Natural killer cell (primary cell): Measurements from ENCODE around the gene CIZ1. TPM values are rescaled to one million over a fixed set of nuclear protein-coding genes. Genes with fewer than 3 reads are reported as not detected.
"Not testable (repeated sequence)": the region's sequence is repeated elsewhere in the genome, so short reads cannot be mapped to it uniquely, and the experiment has no call there.

Experiments used
- ATAC-seq, 3 donors: fragments of 150-1000 bp in 2 of 3; fragments of 200-7000 bp in 1 of 3; cut with Tn5 transposase; 1 replicate in 1 of 3; 2 replicates in 2 of 3; pipeline ENCODE4 v1.10.0; 2021; ENCODE audit warnings: mild to moderate bottlenecking in 2 of 3, moderate library complexity in 2 of 3
- DNase-seq, 2 donors: peaks; one replicate each; pipeline versions ENCODE4 v3.0.0 to v3.0.0-alpha.2; 2013 to 2021; ENCODE audit warnings: mixed read lengths in 1 of 2
- H3K27ac ChIP-seq: one replicate; pipeline ENCODE4 v1.5.1; 2013; ENCODE audit warnings: mild to moderate bottlenecking, low read length
- H3K27me3 ChIP-seq: one replicate; pipeline ENCODE4 v1.6.1; 2013; ENCODE audit warnings: low read length; ENCODE audit not compliant: control insufficient read depth, insufficient read depth
- H3K36me3 ChIP-seq: one replicate; pipeline ENCODE4 v1.6.1; 2013; ENCODE audit warnings: low read length; ENCODE audit not compliant: control insufficient read depth, insufficient read depth
- H3K4me1 ChIP-seq: one replicate; pipeline ENCODE4 v1.6.1; 2013; ENCODE audit warnings: low read length; ENCODE audit not compliant: control insufficient read depth, insufficient read depth
- H3K4me3 ChIP-seq: one replicate; pipeline ENCODE4 v1.5.1; 2013; ENCODE audit warnings: low read length
- H3K9me3 ChIP-seq: one replicate; pipeline ENCODE4 v1.6.1; 2013; ENCODE audit warnings: low read length; ENCODE audit not compliant: control insufficient read depth, insufficient read depth
- H3K27ac Mint-ChIP-seq, 2 donors: one replicate each; pipeline ENCODE4 v1.8.0; 2022; ENCODE audit warnings: mild to moderate bottlenecking in 2 of 2, mixed read lengths in 2 of 2, moderate library complexity in 1 of 2
- H3K27me3 Mint-ChIP-seq, 2 donors: one replicate each; pipeline ENCODE4 v1.8.0; 2022; ENCODE audit warnings: low read depth in 2 of 2, mixed read lengths in 2 of 2
- H3K36me3 Mint-ChIP-seq: one replicate; pipeline ENCODE4 v1.8.0; 2022; ENCODE audit warnings: mixed read lengths
- H3K4me1 Mint-ChIP-seq, 2 donors: one replicate each; pipeline ENCODE4 v1.8.0; 2022; ENCODE audit warnings: mixed read lengths in 2 of 2
- H3K4me3 Mint-ChIP-seq: one replicate; pipeline ENCODE4 v1.8.0; 2022; ENCODE audit warnings: mild to moderate bottlenecking, moderate library complexity, mixed read lengths
- H3K9me3 Mint-ChIP-seq, 2 donors: one replicate each; pipeline ENCODE4 v1.8.0; 2022; ENCODE audit warnings: mixed read lengths in 2 of 2
- CTCF ChIP-seq: fragments of 200-600 bp; IDR thresholded peaks from one replicate; pipeline ENCODE4 v1.8.0; 2022; ENCODE audit warnings: antibody characterized with exemption
- WGBS: methylation state at CpG from one replicate; pipeline ENCODE4 v1.1.7; 2013; ENCODE audit warnings: missing lambda C conversion rate; ENCODE audit not compliant: insufficient coverage; 5-methylcytosine and 5-hydroxymethylcytosine counted together
- intact Hi-C: fragments of 100-400 bp; cut with micrococcal nuclease; formaldehyde crosslinking; loops from one replicate; pipeline ENCODE4 v1.14.2; 2022
- total RNA-seq, 4 donors: library from RNA; stranded (reverse); fragments of 120-200 nt in 1 of 4; gene quantifications; one replicate each; pipeline versions ENCODE4 v1.2.3 to v1.2.4, GENCODE V29; 2013 to 2022

The CIZ1 gene
- total RNA-seq, 3 donors from 2014 or later (not counting 1 experiment from before 2014, with no cell fraction given): 152 to 165 (median 159) TPM

GRCh38 chr9:128231638-128232527 lies 40.5 kb upstream of the CIZ1 start:
- no peak for TF ChIP-seq CTCF
- 79% methylated on average over 16 of the region's 16 CpGs for WGBS
- H3K9me3 Mint-ChIP-seq: no peaks in the 10 kb centered on the region
- H3K36me3 Mint-ChIP-seq: no peaks in the 10 kb centered on the region
- no peak overlapping the region for H3K4me3 Mint-ChIP-seq
- no peaks in the 10 kb centered on the region for H3K36me3 ChIP-seq
- ATAC-seq (no peak), DNase-seq (no peak)
- intact Hi-C loops: no loop called here
- no peaks in the 10 kb centered on the region for H3K4me1 Mint-ChIP-seq
- H3K4me3 ChIP-seq: no peak overlapping the region
- peaks cover 0 to 3% of the 10 kb centered on the region in 2 donors for H3K27me3 Mint-ChIP-seq
- H3K27ac ChIP-seq: no peak overlapping the region
- no peaks in the 10 kb centered on the region for H3K4me1 ChIP-seq
- no peaks in the 10 kb centered on the region for H3K27me3 ChIP-seq
- H3K9me3 ChIP-seq: no peaks in the 10 kb centered on the region
- H3K27ac Mint-ChIP-seq: no peak overlapping the region

- H3K27ac ChIP-seq, intact Hi-C loops, H3K4me1 ChIP-seq, H3K4me3 Mint-ChIP-seq, H3K4me3 ChIP-seq, H3K36me3 ChIP-seq, ATAC-seq, H3K27me3 ChIP-seq, H3K36me3 Mint-ChIP-seq, H3K27ac Mint-ChIP-seq, H3K9me3 Mint-ChIP-seq, DNase-seq, H3K9me3 ChIP-seq, H3K27me3 Mint-ChIP-seq, H3K4me1 Mint-ChIP-seq: not testable (repeated sequence)
- WGBS: 95% methylated on average over 6 of the region's 7 CpGs
Measured at GRCh38 chr9:128230897-128231296, 39.5 kb upstream of the CIZ1 start.

DNA sequence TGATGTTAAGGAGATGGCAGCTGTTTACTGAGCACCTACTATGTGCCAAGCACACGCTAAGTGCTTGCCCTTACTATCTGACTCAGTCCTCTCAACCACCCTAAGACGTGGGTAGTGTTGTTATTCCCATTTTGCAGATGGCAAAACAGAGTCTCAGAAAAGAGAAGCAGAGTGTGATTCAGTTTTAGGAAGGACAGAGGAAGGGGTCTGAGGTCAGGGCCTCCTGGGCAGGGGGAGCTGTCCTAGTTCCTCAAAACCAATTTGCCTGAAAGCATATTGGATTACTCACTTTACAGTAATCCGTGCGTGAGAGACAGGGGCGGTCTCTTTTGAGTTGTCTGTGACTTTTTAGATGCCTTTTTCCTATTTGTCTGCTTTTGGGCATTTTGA lies 35.0 kb upstream of the CIZ1 start:
- Mint-ChIP-seq H3K4me1 (no peaks in the 10 kb centered on the region), H3K27me3 (no peaks in the 10 kb centered on the region), H3K36me3 (no peaks in the 10 kb centered on the region), H3K27ac (no peak overlapping the region), H3K4me3 (no peak overlapping the region), H3K9me3 (no peaks in the 10 kb centered on the region)
- Histone ChIP-seq H3K27me3 (no peaks in the 10 kb centered on the region), H3K4me1 (no peaks in the 10 kb centered on the region), H3K36me3 (no peaks in the 10 kb centered on the region), H3K9me3 (no peaks in the 10 kb centered on the region), H3K4me3 (no peak overlapping the region), H3K27ac (no peak overlapping the region)
- 84% methylated on average over 4 of the region's 5 CpGs for WGBS
- ATAC-seq: no peak
- intact Hi-C loops: no loop called here
- no peak for DNase-seq
- TF ChIP-seq CTCF: no peak

- Mint-ChIP-seq H3K9me3 (no peaks in the 10 kb centered on the region), H3K27ac (no peak overlapping the region), H3K36me3 (no peaks in the 10 kb centered on the region), H3K4me1 (no peaks in the 10 kb centered on the region), H3K4me3 (no peak overlapping the region), H3K27me3 (no peaks in the 10 kb centered on the region)
- intact Hi-C loops: no loop called here
- Histone ChIP-seq H3K4me1 (no peaks in the 10 kb centered on the region), H3K9me3 (no peaks in the 10 kb centered on the region), H3K27ac (no peak overlapping the region), H3K27me3 (no peaks in the 10 kb centered on the region), H3K4me3 (no peak overlapping the region), H3K36me3 (no peaks in the 10 kb centered on the region)
- WGBS: 89% methylated on average over 18 of the region's 19 CpGs
- DNase-seq (no peak), ATAC-seq (no peak)
- TF ChIP-seq CTCF: no peak
Measured at GRCh38 chr9:128225770-128226411, 34.5 kb upstream of the CIZ1 start.
